Activated naive CD4-positive, alpha-beta T cell treated with Interleukin-2 at 50 U/mL for 16 hours (primary cell): ENCODE measurements around the gene ADH1B.
"Not testable (repeated sequence)": the region's sequence is repeated elsewhere in the genome, so short reads cannot be mapped to it uniquely, and the experiment has no call there.

ENCODE experiments used
- DNase-seq: peaks from one replicate; pipeline ENCODE4 v3.0.0-alpha.2; 2020

ADH1B gene

DNA sequence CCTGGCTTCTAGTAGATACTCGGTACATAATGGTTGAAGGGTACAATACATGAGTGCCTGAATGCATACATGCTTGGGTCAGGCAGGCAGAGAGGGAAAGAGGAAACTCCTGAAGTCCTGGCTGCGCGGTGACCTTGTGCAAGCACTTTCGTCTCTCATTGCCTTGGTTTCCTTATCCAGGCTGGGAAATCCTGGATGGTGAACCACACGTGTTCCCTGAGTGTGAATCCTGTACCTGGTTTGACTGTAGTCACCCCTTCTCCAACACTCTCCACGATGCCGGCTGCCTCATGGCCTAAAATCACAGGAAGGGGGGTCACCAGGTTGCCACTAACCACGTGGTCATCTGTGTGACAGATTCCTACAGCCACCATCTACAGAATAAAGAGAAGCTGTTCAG is 3.4 kb downstream of the ADH1B start:
- not testable (repeated sequence) for DNase-seq

DNA sequence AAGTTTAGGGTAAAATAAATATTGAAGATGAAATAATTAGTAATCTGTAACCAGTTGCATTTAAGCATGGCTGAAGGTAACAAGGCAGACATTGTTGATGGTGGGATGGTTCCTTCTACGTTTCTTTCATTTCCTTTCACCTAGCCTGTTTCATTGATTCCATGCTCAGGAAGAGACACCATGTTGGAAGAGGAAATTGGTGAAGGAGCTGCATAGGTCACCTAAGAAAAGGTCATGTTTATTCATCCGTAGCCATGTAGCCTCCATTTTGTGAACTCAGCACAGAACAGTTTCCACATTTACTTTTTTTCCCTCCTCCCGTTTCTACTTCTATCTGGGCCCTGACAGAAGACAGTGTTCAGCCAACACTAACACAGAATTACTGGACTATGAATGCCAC is 3.8 kb downstream of the ADH1B start:
- DNase-seq, result no peak

DNA sequence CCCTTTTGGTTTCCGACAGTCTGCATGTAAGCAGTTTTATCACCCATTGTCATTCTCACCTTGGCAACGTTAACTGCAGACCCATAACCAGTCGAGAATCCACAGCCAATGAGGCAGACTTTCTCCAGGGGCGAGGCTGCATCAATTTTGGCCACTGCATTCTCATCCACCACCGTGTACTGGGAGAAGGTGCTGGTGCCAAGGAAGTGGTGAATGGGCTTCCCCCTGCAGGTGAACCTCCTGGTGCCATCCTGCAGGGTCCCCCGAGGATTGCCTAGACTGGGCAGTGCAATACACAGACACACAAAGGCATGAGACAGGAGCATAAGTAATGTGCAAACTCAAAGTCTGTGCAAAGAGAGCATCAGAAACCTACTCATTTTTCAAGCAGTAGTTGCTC is 5.4 kb downstream of the ADH1B start:
- DNase-seq, result no peak

DNA sequence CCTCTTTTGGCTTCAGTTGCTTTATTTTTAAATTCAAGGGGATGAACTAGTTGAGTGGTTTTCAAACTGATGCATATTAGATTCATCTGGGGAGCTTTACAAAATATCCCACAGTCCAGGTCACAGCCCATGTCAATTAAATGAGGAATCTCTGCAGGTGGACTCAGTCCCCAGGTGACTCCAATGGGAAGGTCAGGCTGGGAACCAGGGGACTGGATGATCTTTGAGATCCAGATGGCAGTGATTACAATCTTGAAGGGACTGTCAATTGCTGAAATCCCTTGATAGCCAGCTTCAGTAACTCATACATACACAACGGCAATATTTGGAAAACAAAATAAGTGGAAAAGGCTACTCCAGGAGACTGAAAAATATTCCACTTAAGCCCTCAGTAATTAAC is 7.0 kb downstream of the ADH1B start:
- no peak for DNase-seq

DNA sequence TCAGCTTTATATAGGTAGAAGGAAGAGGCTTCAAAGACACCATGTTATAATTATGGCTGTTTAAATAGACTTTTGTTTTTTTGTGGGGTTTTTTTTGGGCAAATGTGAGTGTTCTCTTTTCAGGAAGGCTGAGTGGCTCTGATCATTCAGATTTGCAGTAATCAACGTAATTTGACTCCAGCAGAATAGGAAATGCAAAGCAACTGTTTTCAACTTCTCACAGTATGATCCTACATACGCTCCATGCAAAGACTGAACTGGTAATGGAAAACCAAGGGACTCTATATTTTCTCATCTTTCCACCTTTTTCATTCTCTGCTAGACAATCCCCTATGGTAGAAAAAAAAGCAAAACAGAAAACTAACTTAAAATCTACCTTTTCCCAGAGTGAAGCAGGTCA is 10.8 kb downstream of the ADH1B start:
- DNase-seq, result no peak

DNA sequence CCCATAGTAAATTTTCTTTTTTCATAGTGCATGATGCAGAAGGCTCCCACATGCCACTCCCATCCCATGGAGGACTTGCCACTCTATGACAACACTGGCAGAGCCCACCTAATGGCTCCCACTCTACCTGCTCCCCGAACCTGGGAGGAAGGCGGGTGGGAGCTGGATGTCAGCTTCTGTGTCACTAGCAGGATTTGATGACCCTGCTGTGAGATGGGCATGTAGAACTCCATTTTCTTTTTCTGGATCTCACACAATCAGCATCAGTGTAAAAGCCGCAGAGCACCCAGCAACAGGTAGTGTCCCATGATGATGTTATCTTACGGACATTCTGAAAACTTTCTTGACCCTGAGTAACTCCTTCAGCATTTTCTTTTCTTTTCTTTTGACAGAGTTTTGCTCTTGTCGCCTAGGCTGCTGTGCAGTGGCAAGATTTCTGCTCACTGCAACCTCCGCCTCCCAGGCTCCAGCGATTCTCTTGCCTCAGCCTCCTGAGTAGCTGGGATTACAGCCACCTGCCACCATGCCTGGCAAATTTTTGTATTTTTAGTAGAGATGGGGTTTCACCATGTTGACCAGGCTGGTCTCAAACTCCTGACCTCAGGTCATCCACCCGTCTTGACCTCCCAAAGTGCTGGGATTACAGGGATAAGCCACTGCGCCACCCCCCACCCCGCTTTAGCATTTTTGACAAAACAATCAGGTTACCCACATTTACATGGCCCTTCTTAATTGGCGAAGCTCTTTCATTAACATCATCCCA is 15.4 kb downstream of the ADH1B start:
- no peak for DNase-seq

DNA sequence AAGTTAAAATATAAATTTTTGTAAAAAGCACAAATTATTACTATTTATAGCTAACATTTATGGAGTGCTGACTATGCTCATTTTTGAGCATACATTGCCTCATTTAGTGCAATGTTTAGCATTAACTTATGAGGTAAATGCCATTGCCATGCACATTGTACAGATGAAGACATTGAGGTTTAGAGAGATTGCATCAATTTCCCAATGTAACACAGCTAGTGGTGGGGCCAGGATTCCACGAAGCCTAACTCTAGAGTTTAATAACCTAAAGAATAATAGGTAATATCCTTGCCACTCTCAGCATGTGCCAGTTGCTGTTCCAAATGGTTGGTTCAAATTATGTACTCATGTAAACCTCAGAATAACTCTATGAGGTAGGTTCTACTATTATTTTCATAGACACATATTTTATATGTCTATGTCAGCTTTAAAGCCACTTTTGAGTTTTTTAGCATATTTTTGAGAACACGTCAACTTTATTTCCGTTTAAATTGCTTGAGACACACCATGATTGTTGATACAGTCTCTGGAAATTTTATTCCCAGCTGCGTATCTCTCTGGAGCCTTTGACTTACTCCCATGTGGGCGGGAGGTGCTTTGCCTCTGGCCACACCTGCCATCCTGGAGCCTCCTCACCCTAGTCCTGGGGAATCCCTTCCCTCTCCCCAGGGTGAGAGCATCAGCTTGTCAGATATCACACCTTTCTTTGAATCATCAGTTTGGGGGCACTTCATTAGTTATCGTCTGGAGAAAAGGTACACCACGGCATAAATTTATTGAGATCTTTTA is 19.6 kb downstream of the ADH1B start:
- no peak for DNase-seq

DNA sequence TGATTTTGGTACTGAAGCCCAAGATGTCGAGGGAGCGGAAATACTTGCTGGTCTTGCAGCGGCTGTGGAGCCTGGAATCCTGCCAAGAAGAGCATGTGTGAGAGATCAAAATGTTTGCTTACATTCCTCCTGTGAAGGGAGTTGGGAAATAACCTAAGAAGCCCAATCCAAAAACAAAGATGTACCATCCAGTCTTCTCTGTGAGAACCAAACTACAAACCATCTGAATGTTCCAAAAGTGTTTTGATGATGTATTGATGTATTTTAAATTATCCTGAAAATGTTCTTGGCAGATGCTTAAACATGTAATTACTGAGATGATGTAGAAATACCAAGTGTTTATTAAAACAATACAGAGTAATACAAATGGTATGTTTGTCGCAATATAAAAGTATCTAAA is 20.3 kb downstream of the ADH1B start:
- no peak for DNase-seq

DNA sequence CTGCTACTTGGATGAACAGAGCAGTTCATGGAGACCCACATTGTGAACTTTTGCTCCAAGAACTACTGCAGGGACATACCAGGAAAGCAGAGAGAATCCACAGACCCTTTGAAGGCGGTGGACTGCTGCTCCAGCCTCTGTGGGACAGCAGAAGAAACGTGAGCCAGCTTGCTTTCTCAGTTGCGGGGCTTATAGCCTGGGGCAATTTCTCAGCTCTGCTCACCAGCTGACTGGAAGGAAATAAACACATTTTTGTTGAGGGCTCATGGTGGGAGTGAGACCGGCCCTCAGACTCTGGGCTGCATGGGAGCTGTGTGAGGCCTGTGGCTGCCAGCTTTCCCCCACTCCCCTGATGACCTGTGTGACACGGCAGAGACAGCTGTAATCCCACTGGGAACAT is 27.8 kb downstream of the ADH1B start:
- DNase-seq, result no peak

DNA sequence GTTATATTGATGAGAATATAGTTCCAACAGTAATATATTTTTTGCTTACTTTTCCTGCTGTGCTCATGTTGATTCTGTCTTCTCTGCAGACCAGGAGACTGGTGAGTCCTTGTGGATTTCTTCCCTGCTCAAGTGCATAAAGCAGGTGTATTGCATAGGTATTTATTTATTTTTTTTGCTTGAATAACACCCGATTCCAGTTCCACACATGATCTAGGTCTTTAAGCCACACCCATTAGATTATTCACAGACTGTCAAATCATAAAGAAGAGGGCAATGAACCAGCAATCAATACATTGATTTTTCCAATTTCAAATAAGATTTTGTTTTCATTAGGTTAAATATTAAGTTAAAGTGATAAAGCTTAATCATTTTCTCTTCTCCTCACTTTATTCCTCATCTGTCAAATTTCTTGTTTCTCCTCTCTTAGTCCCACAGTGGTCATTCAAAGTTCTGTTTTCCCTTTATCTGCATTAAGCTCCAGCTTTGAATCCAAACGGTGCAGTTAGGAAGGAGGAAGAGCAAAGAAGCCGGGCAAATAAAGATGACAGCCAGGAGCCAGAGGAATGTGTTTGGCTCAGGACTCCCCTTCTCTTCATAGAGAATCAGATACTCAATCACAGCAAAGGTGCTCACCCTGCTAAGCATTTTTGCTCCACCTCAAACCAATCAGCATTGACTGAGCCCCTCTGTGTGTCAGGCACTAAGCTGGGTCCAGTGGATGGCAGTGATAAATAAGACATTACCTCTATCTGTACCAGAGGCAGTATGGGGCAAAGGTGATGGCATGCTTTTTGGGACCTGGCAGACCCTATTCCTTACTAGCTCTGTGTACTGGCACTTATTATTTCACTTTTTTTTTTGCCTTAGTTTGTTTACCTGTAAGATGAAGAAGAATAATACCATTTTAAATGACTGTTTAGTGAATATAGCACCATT is 30.1 kb downstream of the ADH1B start, which contains the start of gene ADH1A:
TSS of gene ADH1A (minus strand) at position 138 of the 939 bp plus-strand sequence. CDS start at position 67, 71 bp downstream.
- DNase-seq, result no peak

DNA sequence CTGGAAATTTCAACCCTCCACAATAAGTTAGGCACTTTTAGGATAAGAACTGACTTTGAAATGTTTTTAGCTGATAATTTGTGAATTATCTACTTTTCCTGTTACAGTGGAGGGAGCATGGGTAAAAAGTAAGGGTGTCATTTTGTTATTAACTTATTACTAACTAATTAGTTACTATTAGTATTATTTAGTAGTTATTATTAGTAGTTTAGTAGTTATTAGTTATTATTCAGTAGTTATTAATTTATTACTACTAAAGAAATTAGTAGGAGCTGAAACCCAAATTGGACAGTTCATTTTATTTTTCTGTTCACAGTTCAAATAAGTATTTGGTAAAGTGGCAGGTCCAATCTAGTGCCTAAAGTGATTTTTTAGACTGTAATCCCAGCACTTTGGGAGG is 35.8 kb downstream of the ADH1B start:
- no peak for DNase-seq

DNA sequence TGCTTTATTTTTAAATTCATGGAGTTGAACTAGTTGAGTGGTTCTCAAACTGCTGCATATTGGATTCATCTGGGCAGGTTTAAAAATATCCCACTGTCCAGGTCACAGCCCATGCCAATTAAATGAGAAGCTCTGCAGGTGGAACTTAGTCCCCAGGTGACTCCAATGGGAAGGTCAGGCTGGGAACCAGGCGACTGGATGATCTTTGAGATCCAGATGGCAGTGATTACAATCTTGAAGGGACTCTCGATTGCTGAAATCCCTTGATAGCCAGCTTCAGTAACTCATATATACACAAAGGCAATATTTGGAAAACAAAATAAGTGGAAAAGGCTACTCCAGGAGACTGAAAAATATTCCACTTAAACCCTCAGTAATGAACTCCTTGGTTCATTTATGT is 38.5 kb downstream of the ADH1B start:
- no peak for DNase-seq

DNA sequence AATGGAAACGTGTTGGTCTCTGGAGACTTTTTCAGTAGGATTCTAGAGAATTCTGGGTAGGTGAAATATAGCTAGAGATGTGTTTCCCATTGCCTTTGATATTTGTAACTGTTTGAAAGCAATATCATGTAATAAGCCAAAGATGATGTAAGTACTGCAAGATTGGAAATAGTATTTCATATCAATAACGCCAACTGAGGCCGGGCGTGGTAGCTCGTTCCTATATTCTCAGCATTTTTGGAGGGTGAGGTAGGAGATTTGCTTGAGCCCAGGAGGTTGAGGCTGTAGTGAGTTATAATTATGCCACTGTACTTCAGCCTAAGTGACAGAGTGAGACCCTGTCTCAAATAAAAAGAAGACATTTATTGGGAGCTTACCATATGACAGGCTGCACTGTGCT is 39.9 kb downstream of the ADH1B start:
- DNase-seq, result no peak

DNA sequence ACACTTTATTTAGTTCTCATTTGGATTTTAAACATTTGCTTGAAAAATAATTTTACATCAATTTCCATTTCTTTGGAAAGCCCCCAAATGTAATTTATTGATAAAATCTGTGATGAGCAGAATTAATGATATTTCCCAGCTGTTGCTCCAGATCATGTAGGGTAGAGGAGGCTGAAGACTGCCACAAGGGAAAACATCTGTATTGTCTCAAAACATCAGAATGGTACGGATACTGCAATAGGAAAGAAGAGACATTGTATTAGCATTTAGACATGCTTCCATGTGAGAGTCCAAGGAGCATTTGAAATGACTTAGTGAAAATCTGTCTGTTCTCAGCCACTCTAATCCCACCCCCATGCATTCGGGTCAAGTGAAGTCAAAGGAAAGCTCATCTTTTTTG is 44.8 kb downstream of the ADH1B start:
- no peak for DNase-seq

DNA sequence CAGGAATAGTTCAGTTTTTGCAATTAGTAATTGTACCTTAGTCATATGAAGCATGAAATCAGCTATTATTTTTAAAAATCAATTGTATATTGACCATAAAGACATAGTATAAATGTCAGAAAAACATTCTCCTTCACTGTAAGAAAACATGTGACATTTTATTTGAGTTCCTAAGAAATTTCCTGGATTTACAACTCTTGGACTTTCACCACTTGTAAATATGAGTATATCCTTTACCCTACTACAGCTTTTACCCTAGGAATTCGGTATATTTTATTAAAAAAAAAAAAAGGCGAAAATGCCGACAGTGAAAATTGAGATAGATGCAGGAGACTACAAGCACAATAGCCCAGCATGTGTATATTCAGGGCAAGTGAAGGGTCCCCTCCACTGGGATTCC is 45.3 kb downstream of the ADH1B start:
- no peak for DNase-seq

DNA sequence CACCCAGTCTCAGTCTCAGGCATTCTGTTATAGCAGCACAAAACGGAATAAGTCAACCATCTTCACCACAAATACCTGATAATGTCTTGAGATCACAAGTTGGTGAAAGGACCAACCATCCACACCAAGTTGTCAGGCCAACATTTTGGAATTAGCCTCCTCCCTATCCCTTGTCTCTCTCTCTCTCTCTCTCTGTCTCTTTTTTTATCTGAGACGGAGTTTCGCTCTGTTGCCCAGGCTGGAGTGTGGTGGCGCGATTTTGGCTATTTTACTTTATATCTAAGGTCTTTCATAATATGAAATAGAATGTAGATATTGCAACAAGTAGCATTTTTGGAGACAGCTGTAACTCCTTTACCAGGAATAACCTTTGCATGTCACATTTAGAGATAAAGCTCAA is 46.2 kb downstream of the ADH1B start:
- DNase-seq, result no peak

DNA sequence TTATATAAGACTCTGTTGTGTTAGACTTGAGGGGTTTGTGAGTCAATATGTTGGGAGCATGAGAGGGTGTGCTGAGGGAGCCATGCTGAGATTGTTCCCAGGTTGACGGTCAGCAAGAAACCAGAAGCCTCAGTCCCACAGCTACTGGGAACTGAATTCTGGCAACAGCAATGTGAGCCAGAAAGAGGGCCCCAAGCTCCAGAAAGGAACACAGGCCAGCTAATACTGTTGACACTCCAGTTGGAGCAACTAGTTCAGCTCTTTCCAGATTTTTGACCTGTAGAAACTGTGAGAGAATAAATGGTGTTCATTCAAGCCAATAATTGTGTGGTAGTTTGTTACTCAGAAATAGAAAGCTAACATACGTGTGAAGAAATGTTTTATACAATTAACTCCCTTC is 47.5 kb downstream of the ADH1B start:
- no peak for DNase-seq

DNA sequence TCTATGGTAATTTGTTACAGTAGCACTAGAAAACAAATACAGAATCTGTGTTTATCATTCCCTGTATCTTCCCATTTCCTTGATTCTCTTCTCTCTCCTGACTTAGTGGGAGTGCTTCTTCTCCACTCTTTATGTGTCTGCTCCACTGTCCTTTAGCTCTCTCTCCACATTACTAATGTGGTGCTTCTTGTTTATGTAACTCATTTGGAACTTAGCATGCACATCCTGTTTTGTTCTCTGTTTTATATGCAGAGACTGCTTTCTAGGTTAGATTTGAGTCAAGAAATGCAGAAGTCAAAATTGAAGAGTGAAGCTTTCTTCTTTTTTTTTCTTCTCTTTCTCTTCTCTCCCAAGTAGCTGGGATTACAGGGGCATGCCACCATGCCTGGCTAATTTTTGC is 56.3 kb downstream of the ADH1B start:
- no peak for DNase-seq
